Measurements from ENCODE around the gene RNF115.

Gene RNF115

GRCh38 chr1:145707183-145707867, 116.6 kb downstream of the RNF115 start, which contains the start of gene PDZK1:
TSS of gene PDZK1 (minus strand) at chr1:145707368. CDS start at chr1:145688021, 19,347 bp downstream.
- Histone ChIP-seq H3K4me1 (ENCODE audit: control insufficient read depth, insufficient read depth, low read length) (peaks cover 23% of the 10 kb centered on the region), H3K9me3 (ENCODE audit: control insufficient read depth, low read length) (no peaks in the 10 kb centered on the region), H3K4me3 (ENCODE audit: low read length) (no peak within 1 kb of the TSS), H3K27me3 (replicated peaks; ENCODE audit: control insufficient read depth, insufficient read depth, low read length) (peaks cover 4% of the 10 kb centered on the region), H3K9ac (ENCODE audit: low read length) (no peak within 1 kb of the TSS), H3K36me3 (ENCODE audit: control insufficient read depth, insufficient read depth, low read length, severe bottlenecking) (no peaks in the 10 kb centered on the region)
- no peak for DNase-seq (ENCODE audit: low read depth)

- H3K4me1 ChIP-seq (ENCODE audit: control insufficient read depth, insufficient read depth, low read length): peaks cover 19% of the 10 kb centered on the region
- no peak overlapping the region for H3K4me3 ChIP-seq (ENCODE audit: low read length)
- H3K9me3 ChIP-seq (ENCODE audit: control insufficient read depth, low read length): no peaks in the 10 kb centered on the region
- peak; percentile 53 for DNase-seq (ENCODE audit: low read depth)
- H3K9ac ChIP-seq (ENCODE audit: low read length): no peak overlapping the region
- no peaks in the 10 kb centered on the region for H3K36me3 ChIP-seq (ENCODE audit: control insufficient read depth, insufficient read depth, low read length, severe bottlenecking)
- peaks cover 4% of the 10 kb centered on the region for H3K27me3 ChIP-seq (replicated peaks; ENCODE audit: control insufficient read depth, insufficient read depth, low read length)
Measured at GRCh38 chr1:145706086-145706664, 117.7 kb downstream of the RNF115 start.

- no peaks in the 10 kb centered on the region for H3K36me3 ChIP-seq (ENCODE audit: control insufficient read depth, insufficient read depth, low read length, severe bottlenecking)
- no peak overlapping the region for H3K9ac ChIP-seq (ENCODE audit: low read length)
- peaks cover 19% of the 10 kb centered on the region for H3K4me1 ChIP-seq (ENCODE audit: control insufficient read depth, insufficient read depth, low read length)
- no peak overlapping the region for H3K4me3 ChIP-seq (ENCODE audit: low read length)
- DNase-seq (ENCODE audit: low read depth): no peak
- H3K27me3 ChIP-seq (replicated peaks; ENCODE audit: control insufficient read depth, insufficient read depth, low read length): peaks cover 4% of the 10 kb centered on the region
- no peaks in the 10 kb centered on the region for H3K9me3 ChIP-seq (ENCODE audit: control insufficient read depth, low read length)
Measured at GRCh38 chr1:145705622-145706021, 118.3 kb downstream of the RNF115 start.

- no peak for DNase-seq (ENCODE audit: low read depth)
- no peak overlapping the region for H3K9ac ChIP-seq (ENCODE audit: low read length)
- H3K4me3 ChIP-seq (ENCODE audit: low read length): no peak overlapping the region
Measured at GRCh38 chr1:145702826-145703225, 121.1 kb downstream of the RNF115 start.

GRCh38 chr1:145702052-145702451, 121.8 kb downstream of the RNF115 start:
- no peak overlapping the region for H3K4me3 ChIP-seq (ENCODE audit: low read length)
- peaks cover 13% of the 10 kb centered on the region for H3K4me1 ChIP-seq (ENCODE audit: control insufficient read depth, insufficient read depth, low read length)
- DNase-seq (ENCODE audit: low read depth): no peak
- no peak overlapping the region for H3K9ac ChIP-seq (ENCODE audit: low read length)
- no peaks in the 10 kb centered on the region for H3K36me3 ChIP-seq (ENCODE audit: control insufficient read depth, insufficient read depth, low read length, severe bottlenecking)
- H3K9me3 ChIP-seq (ENCODE audit: control insufficient read depth, low read length): no peaks in the 10 kb centered on the region
- peaks cover 11% of the 10 kb centered on the region for H3K27me3 ChIP-seq (replicated peaks; ENCODE audit: control insufficient read depth, insufficient read depth, low read length)

More at GRCh38 chr1:145702826-145703225, 121.1 kb downstream of the RNF115 start:
- Histone ChIP-seq H3K4me1 (ENCODE audit: control insufficient read depth, insufficient read depth, low read length) (peaks cover 21% of the 10 kb centered on the region), H3K36me3 (ENCODE audit: control insufficient read depth, insufficient read depth, low read length, severe bottlenecking) (no peaks in the 10 kb centered on the region), H3K27me3 (replicated peaks; ENCODE audit: control insufficient read depth, insufficient read depth, low read length) (peaks cover 11% of the 10 kb centered on the region), H3K9me3 (ENCODE audit: control insufficient read depth, low read length) (no peaks in the 10 kb centered on the region)

- no peaks in the 10 kb centered on the region for H3K9me3 ChIP-seq (ENCODE audit: control insufficient read depth, low read length)
- DNase-seq (ENCODE audit: low read depth): peak; percentile 17
- H3K4me3 ChIP-seq (ENCODE audit: low read length): no peak overlapping the region
- no peaks in the 10 kb centered on the region for H3K36me3 ChIP-seq (ENCODE audit: control insufficient read depth, insufficient read depth, low read length, severe bottlenecking)
- H3K27me3 ChIP-seq (replicated peaks; ENCODE audit: control insufficient read depth, insufficient read depth, low read length): peaks cover 11% of the 10 kb centered on the region
- peaks cover 9% of the 10 kb centered on the region for H3K4me1 ChIP-seq (ENCODE audit: control insufficient read depth, insufficient read depth, low read length)
- H3K9ac ChIP-seq (ENCODE audit: low read length): no peak overlapping the region
Measured at GRCh38 chr1:145701306-145701862, 122.5 kb downstream of the RNF115 start.

- H3K4me1 ChIP-seq (ENCODE audit: control insufficient read depth, insufficient read depth, low read length): peaks cover 11% of the 10 kb centered on the region
- H3K27me3 ChIP-seq (replicated peaks; ENCODE audit: control insufficient read depth, insufficient read depth, low read length): peaks cover 7% of the 10 kb centered on the region
- H3K4me3 ChIP-seq (ENCODE audit: low read length): no peak overlapping the region
- no peak overlapping the region for H3K9ac ChIP-seq (ENCODE audit: low read length)
- no peaks in the 10 kb centered on the region for H3K9me3 ChIP-seq (ENCODE audit: control insufficient read depth, low read length)
- no peaks in the 10 kb centered on the region for H3K36me3 ChIP-seq (ENCODE audit: control insufficient read depth, insufficient read depth, low read length, severe bottlenecking)
- DNase-seq (ENCODE audit: low read depth): no peak
Measured at GRCh38 chr1:145696630-145696960, 127.3 kb downstream of the RNF115 start.

GRCh38 chr1:145695821-145696629, 127.9 kb downstream of the RNF115 start:
- peaks cover 7% of the 10 kb centered on the region for H3K27me3 ChIP-seq (replicated peaks; ENCODE audit: control insufficient read depth, insufficient read depth, low read length)
- no peak overlapping the region for H3K4me3 ChIP-seq (ENCODE audit: low read length)
- H3K9ac ChIP-seq (ENCODE audit: low read length): no peak overlapping the region
- DNase-seq (ENCODE audit: low read depth): no peak
- peaks cover 16% of the 10 kb centered on the region for H3K4me1 ChIP-seq (ENCODE audit: control insufficient read depth, insufficient read depth, low read length)
- no peaks in the 10 kb centered on the region for H3K9me3 ChIP-seq (ENCODE audit: control insufficient read depth, low read length)
- no peaks in the 10 kb centered on the region for H3K36me3 ChIP-seq (ENCODE audit: control insufficient read depth, insufficient read depth, low read length, severe bottlenecking)

- no peaks in the 10 kb centered on the region for H3K27me3 ChIP-seq (replicated peaks; ENCODE audit: control insufficient read depth, insufficient read depth, low read length)
Measured at GRCh38 chr1:145692785-145693443, 131.0 kb downstream of the RNF115 start.

GRCh38 chr1:145690587-145691558, 133.0 kb downstream of the RNF115 start:
- H3K27me3 ChIP-seq (replicated peaks; ENCODE audit: control insufficient read depth, insufficient read depth, low read length): no peaks in the 10 kb centered on the region
- H3K9ac ChIP-seq (ENCODE audit: low read length): no peak overlapping the region
- H3K9me3 ChIP-seq (ENCODE audit: control insufficient read depth, low read length): no peaks in the 10 kb centered on the region
- H3K4me1 ChIP-seq (ENCODE audit: control insufficient read depth, insufficient read depth, low read length): peaks cover 23% of the 10 kb centered on the region
- DNase-seq (ENCODE audit: low read depth): peak; percentile 57
- H3K36me3 ChIP-seq (ENCODE audit: control insufficient read depth, insufficient read depth, low read length, severe bottlenecking): no peaks in the 10 kb centered on the region
- H3K4me3 ChIP-seq (ENCODE audit: low read length): peak overlapping the region; percentile 23

More at GRCh38 chr1:145692785-145693443, 131.0 kb downstream of the RNF115 start:
- Histone ChIP-seq H3K9me3 (ENCODE audit: control insufficient read depth, low read length) (no peaks in the 10 kb centered on the region), H3K4me3 (ENCODE audit: low read length) (no peak overlapping the region), H3K9ac (ENCODE audit: low read length) (no peak overlapping the region), H3K4me1 (ENCODE audit: control insufficient read depth, insufficient read depth, low read length) (peaks cover 23% of the 10 kb centered on the region), H3K36me3 (ENCODE audit: control insufficient read depth, insufficient read depth, low read length, severe bottlenecking) (no peaks in the 10 kb centered on the region)
- DNase-seq (ENCODE audit: low read depth): no peak

All from adipocyte (in vitro differentiated cells).